H9 (cell line): ENCODE results near the gene TRANK1. TPM values are rescaled to one million over a fixed set of nuclear protein-coding genes. Genes with fewer than 3 reads are reported as not detected.

Source experiments
- DNase-seq: peaks from one replicate; pipeline ENCODE4 v3.0.0-alpha.2; 2017
- H2AFZ ChIP-seq: one replicate; pipeline ENCODE4 v1.6.1; 2013; ENCODE audit warnings: mild to moderate bottlenecking, low read length, control low read depth, moderate library complexity
- H2AK5ac ChIP-seq: 2 replicates; pipeline ENCODE4 v1.6.1; 2013; ENCODE audit warnings: low read length, control low read depth, mixed read lengths; ENCODE audit not compliant: insufficient read length
- H2BK120ac ChIP-seq: one replicate; pipeline ENCODE4 v1.6.1; 2013; ENCODE audit warnings: low read depth, mild to moderate bottlenecking, low read length, control low read depth, inconsistent platforms; ENCODE audit not compliant: poor library complexity, severe bottlenecking
- H2BK12ac ChIP-seq: 2 replicates; pipeline ENCODE4 v1.6.1; 2013; ENCODE audit warnings: low read length, control low read depth, mixed read lengths, low read depth; ENCODE audit not compliant: insufficient read length
- H2BK15ac ChIP-seq: 2 replicates; pipeline ENCODE4 v1.6.1; 2013; ENCODE audit warnings: low read depth, low read length, control low read depth
- H2BK20ac ChIP-seq: one replicate; pipeline ENCODE4 v1.6.1; 2013; ENCODE audit warnings: low read depth, mild to moderate bottlenecking, low read length, control low read depth, inconsistent platforms; ENCODE audit not compliant: poor library complexity, severe bottlenecking
- H2BK5ac ChIP-seq: 2 replicates; pipeline ENCODE4 v1.6.1; 2013; ENCODE audit warnings: low read length, control low read depth, mixed read lengths; ENCODE audit not compliant: insufficient read length
- H3K14ac ChIP-seq: 2 replicates; pipeline ENCODE4 v1.6.1; 2013; ENCODE audit warnings: low read length, control low read depth; ENCODE audit not compliant: insufficient read depth
- H3K18ac ChIP-seq: 2 replicates; pipeline ENCODE4 v1.6.1; 2013; ENCODE audit warnings: low read depth, mild to moderate bottlenecking, mixed read lengths, low read length, control low read depth; ENCODE audit not compliant: insufficient read length
- H3K23ac ChIP-seq: 2 replicates; pipeline ENCODE4 v1.6.1; 2013; ENCODE audit warnings: low read length, control low read depth, mixed read lengths, low read depth; ENCODE audit not compliant: insufficient read length
- H3K23me2 ChIP-seq: 2 replicates; pipeline ENCODE4 v1.6.1; 2013; ENCODE audit warnings: low read depth, mild to moderate bottlenecking, mixed read lengths, low read length, control low read depth; ENCODE audit not compliant: insufficient read length, poor library complexity, severe bottlenecking
- H3K27ac ChIP-seq: 2 replicates; pipeline ENCODE4 v1.5.1; 2013; ENCODE audit warnings: low read length, control low read depth, mixed read lengths, low read depth; ENCODE audit not compliant: insufficient read length
- H3K27me3 ChIP-seq: 2 replicates; pipeline ENCODE4 v1.6.1; 2013; ENCODE audit warnings: low read length, control low read depth, inconsistent platforms; ENCODE audit not compliant: insufficient read depth
- H3K4ac ChIP-seq: 2 replicates; pipeline ENCODE4 v1.6.1; 2013; ENCODE audit warnings: low read depth, mild to moderate bottlenecking, control low read depth, inconsistent platforms, low read length, moderate library complexity
- H3K4me1 ChIP-seq: 2 replicates; pipeline ENCODE4 v1.6.1; 2013; ENCODE audit warnings: low read length, control low read depth, inconsistent platforms; ENCODE audit not compliant: insufficient read depth
- H3K4me2 ChIP-seq: 2 replicates; pipeline ENCODE4 v1.6.1; 2013; ENCODE audit warnings: low read length, control low read depth, mixed read lengths; ENCODE audit not compliant: insufficient read length, insufficient read depth
- H3K56ac ChIP-seq: 2 replicates; pipeline ENCODE4 v1.6.1; 2013; ENCODE audit warnings: low read depth, mild to moderate bottlenecking, mixed read lengths, low read length, control low read depth; ENCODE audit not compliant: insufficient read length
- H3K79me1 ChIP-seq: 2 replicates; pipeline ENCODE4 v1.6.1; 2013; ENCODE audit warnings: low read depth, mild to moderate bottlenecking, moderate library complexity, low read length, control low read depth, inconsistent platforms; ENCODE audit not compliant: insufficient read depth, poor library complexity, severe bottlenecking
- H3K79me2 ChIP-seq: 2 replicates; pipeline ENCODE4 v1.6.1; 2013; ENCODE audit warnings: low read length, control low read depth, inconsistent platforms; ENCODE audit not compliant: insufficient read depth
- H3K9ac ChIP-seq: 2 replicates; pipeline ENCODE4 v1.6.1; 2013; ENCODE audit warnings: low read length, control low read depth, mixed read lengths; ENCODE audit not compliant: insufficient read length; ENCODE audit errors: extremely low read depth
- H3K9me3 ChIP-seq: one replicate; pipeline ENCODE4 v1.6.1; 2013; ENCODE audit warnings: low read depth, low read length, inconsistent platforms; ENCODE audit not compliant: control insufficient read depth
- H3T11ph ChIP-seq: one replicate; pipeline ENCODE4 v1.6.1; 2013; ENCODE audit warnings: mild to moderate bottlenecking, low read length, control low read depth, inconsistent platforms
- H4K20me1 ChIP-seq: one replicate; pipeline ENCODE4 v1.6.1; 2013; ENCODE audit not compliant: control insufficient read depth, insufficient read length, insufficient read depth
- H4K5ac ChIP-seq: 2 replicates; pipeline ENCODE4 v1.6.1; 2013; ENCODE audit warnings: low read depth, mild to moderate bottlenecking, mixed read lengths, low read length, control low read depth; ENCODE audit not compliant: insufficient read length
- H4K8ac ChIP-seq: replicated peaks from 2 replicates; pipeline ENCODE4 v1.6.1; 2013; ENCODE audit warnings: low read length, control low read depth, mixed read lengths, low read depth; ENCODE audit not compliant: insufficient read length
- H4K91ac ChIP-seq: 2 replicates; pipeline ENCODE4 v1.6.1; 2013; ENCODE audit warnings: low read depth, mild to moderate bottlenecking, moderate library complexity, mixed read lengths, low read length, control low read depth; ENCODE audit not compliant: insufficient read length
- H3K27ac Mint-ChIP-seq, 3 experiments: 2 replicates in 2 of 3; 3 replicates in 1 of 3; pipeline ENCODE4 v1.8.0; 2020 to 2021; ENCODE audit warnings: mixed read lengths in 3 of 3, mild to moderate bottlenecking in 1 of 3, moderate library complexity in 1 of 3
- H3K27me3 Mint-ChIP-seq: 2 replicates; pipeline ENCODE4 v1.8.0; 2021; ENCODE audit warnings: low read depth, mild to moderate bottlenecking, moderate library complexity, mixed read lengths
- H3K36me3 Mint-ChIP-seq, 3 experiments: 2 replicates in 2 of 3; 3 replicates in 1 of 3; pipeline ENCODE4 v1.8.0; 2020 to 2021; ENCODE audit warnings: low read depth in 3 of 3, mixed read lengths in 3 of 3; ENCODE audit not compliant: insufficient read depth in 1 of 3
- H3K4me1 Mint-ChIP-seq, 2 experiments: 2 replicates each; pipeline ENCODE4 v1.8.0; 2020; ENCODE audit warnings: mixed read lengths in 2 of 2
- H3K4me3 Mint-ChIP-seq, 2 experiments: 2 replicates in 1 of 2; 3 replicates in 1 of 2; pipeline ENCODE4 v1.8.0; 2020 to 2021; ENCODE audit warnings: mild to moderate bottlenecking in 2 of 2, mixed read lengths in 2 of 2, moderate library complexity in 1 of 2
- H3K9me3 Mint-ChIP-seq, 2 experiments: 2 replicates in 1 of 2; 3 replicates in 1 of 2; pipeline ENCODE4 v1.8.0; 2020; ENCODE audit warnings: mild to moderate bottlenecking in 2 of 2, mixed read lengths in 2 of 2, moderate library complexity in 1 of 2
- WGBS: extraction: QIAGEN DNeasy Blood & Tissue Kit; methylation state at CpG from one replicate; pipeline ENCODE4 v1.1.7; 2013; ENCODE audit warnings: missing lambda C conversion rate, low lambda C conversion rate, mixed read lengths; ENCODE audit not compliant: insufficient read length; ENCODE audit errors: extremely low coverage; 5-methylcytosine and 5-hydroxymethylcytosine counted together
- total RNA-seq: library from RNA; stranded (reverse); gene quantifications from 2 replicates; pipeline ENCODE4 v1.2.1, GENCODE V29; 2021
- TF ChIP-seq, protein P1 (sequence below): fragments of 200-600 bp; sonication (generic); conservative IDR thresholded peaks from 3 replicates; pipeline ENCODE4 v1.8.0; 2021; ENCODE audit warnings: antibody characterized with exemption, mild to moderate bottlenecking

The TRANK1 gene
- total RNA-seq, 1 experiment from 2014 or later = 5.9 TPM

- H3K27me3 ChIP-seq = no peaks in the 10 kb centered on the region
- no peaks in the 10 kb centered on the region for H3K9me3 Mint-ChIP-seq
Measured at GRCh38 chr3:36813305-36813704, 131.5 kb downstream of the TRANK1 start.

More at GRCh38 chr3:36813305-36813704, 131.5 kb downstream of the TRANK1 start:
- WGBS = no CpG with 5 or more reads among the region's 6 CpGs
- no peak overlapping the region for H3K27ac ChIP-seq
- no peak overlapping the region for H3T11ph ChIP-seq
- no peak overlapping the region for H3K4me2 ChIP-seq
- H4K91ac ChIP-seq = no peak overlapping the region
- no peaks in the 10 kb centered on the region for H3K4me1 ChIP-seq
- no peak overlapping the region for H3K4ac ChIP-seq
- Mint-ChIP-seq H3K27ac (peak overlapping the region in 1 of 3 experiments; percentile 28; a peak in 3 of 7 replicates), H3K4me1 (peaks cover 10 to 15% of the 10 kb centered on the region in 2 experiments), H3K4me3 (no peak overlapping the region), H3K27me3 (no peaks in the 10 kb centered on the region; the same call in none of the 2 replicates), H3K36me3 (no peaks in the 10 kb centered on the region)
- H3K23ac ChIP-seq = no peak overlapping the region
- no peak overlapping the region for H3K9ac ChIP-seq
- no peak overlapping the region for H2BK20ac ChIP-seq
- no peaks in the 10 kb centered on the region for H3K79me1 ChIP-seq
- no peak overlapping the region for H3K18ac ChIP-seq
- no peaks in the 10 kb centered on the region for H3K79me2 ChIP-seq
- no peak overlapping the region for H2BK12ac ChIP-seq
- TF ChIP-seq, protein P1, sequence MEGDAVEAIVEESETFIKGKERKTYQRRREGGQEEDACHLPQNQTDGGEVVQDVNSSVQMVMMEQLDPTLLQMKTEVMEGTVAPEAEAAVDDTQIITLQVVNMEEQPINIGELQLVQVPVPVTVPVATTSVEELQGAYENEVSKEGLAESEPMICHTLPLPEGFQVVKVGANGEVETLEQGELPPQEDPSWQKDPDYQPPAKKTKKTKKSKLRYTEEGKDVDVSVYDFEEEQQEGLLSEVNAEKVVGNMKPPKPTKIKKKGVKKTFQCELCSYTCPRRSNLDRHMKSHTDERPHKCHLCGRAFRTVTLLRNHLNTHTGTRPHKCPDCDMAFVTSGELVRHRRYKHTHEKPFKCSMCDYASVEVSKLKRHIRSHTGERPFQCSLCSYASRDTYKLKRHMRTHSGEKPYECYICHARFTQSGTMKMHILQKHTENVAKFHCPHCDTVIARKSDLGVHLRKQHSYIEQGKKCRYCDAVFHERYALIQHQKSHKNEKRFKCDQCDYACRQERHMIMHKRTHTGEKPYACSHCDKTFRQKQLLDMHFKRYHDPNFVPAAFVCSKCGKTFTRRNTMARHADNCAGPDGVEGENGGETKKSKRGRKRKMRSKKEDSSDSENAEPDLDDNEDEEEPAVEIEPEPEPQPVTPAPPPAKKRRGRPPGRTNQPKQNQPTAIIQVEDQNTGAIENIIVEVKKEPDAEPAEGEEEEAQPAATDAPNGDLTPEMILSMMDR = no peak
- no peak overlapping the region for H2AFZ ChIP-seq
- peak overlapping the region; percentile 25; the same call in 1 of the 2 replicates for H3K14ac ChIP-seq
- no peak overlapping the region for H2BK5ac ChIP-seq
- H3K9me3 ChIP-seq = no peaks in the 10 kb centered on the region
- H2AK5ac ChIP-seq = no peak overlapping the region
- H4K20me1 ChIP-seq = peaks cover 3% of the 10 kb centered on the region
- H3K56ac ChIP-seq = no peak overlapping the region
- DNase-seq = no peak
- no peak overlapping the region for H2BK120ac ChIP-seq
- H4K8ac ChIP-seq = no peak overlapping the region
- no peak overlapping the region for H2BK15ac ChIP-seq
- H4K5ac ChIP-seq = no peak overlapping the region
- H3K23me2 ChIP-seq = no peaks in the 10 kb centered on the region
